B cell (primary cell): ENCODE results near the gene CORO1C.

ENCODE experiments used
- EZH2 ChIP-seq: IDR thresholded peaks from 2 replicates; pipeline ENCODE4 v1.6.1; 2012; ENCODE audit warnings: borderline replicate concordance, low read depth, mild to moderate bottlenecking, moderate library complexity, low read length; ENCODE audit not compliant: insufficient read depth, poor library complexity, severe bottlenecking
- TF ChIP-seq, protein P1 (sequence below): fragments of 200-600 bp; IDR thresholded peaks from one replicate; pipeline ENCODE4 v1.8.0; 2022; ENCODE audit warnings: antibody characterized with exemption, mild to moderate bottlenecking

DNA sequence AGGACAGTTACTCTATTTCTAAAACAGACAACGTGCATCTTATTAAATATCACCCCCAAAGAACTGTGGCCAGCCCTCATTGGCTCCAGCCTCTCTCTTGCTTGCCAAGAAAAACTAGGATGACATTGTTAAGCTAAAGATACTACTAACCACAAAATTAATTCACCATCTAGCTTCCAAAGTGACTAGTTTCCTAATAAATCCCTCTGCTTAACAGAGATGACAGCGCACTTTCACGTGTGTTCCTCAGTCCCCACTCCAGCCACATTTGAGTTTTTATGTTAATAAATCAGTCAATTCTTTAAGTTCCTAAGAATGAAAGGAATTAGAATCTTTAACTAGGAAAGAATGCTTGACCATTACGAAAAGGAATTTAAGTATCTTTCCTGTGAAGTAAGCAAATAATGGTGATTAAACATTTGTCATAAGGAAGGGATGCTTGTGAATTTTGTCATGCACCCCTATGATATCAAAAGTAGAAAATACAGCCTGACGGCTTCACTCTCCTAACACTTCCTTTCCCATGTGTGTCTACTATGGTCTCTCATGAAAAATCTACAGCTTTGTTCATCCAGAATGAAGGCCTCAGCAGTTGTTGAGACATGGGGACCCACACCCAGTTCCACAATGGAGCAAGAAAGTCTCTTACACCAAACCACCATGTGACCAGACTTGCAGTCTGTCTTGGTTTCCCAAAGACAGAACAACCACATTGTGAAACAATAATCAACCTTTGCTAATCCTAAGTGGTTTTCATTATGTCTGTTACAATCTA, 8.1 kb downstream of the CORO1C start:
- TF ChIP-seq, protein P1, sequence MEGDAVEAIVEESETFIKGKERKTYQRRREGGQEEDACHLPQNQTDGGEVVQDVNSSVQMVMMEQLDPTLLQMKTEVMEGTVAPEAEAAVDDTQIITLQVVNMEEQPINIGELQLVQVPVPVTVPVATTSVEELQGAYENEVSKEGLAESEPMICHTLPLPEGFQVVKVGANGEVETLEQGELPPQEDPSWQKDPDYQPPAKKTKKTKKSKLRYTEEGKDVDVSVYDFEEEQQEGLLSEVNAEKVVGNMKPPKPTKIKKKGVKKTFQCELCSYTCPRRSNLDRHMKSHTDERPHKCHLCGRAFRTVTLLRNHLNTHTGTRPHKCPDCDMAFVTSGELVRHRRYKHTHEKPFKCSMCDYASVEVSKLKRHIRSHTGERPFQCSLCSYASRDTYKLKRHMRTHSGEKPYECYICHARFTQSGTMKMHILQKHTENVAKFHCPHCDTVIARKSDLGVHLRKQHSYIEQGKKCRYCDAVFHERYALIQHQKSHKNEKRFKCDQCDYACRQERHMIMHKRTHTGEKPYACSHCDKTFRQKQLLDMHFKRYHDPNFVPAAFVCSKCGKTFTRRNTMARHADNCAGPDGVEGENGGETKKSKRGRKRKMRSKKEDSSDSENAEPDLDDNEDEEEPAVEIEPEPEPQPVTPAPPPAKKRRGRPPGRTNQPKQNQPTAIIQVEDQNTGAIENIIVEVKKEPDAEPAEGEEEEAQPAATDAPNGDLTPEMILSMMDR = no peak
- TF ChIP-seq EZH2 = no peak
